D721Med (cell line): ENCODE data around the gene ELL.

Experiments
- DNase-seq: peaks from one replicate; pipeline ENCODE4 v3.0.0; 2011; ENCODE audit warnings: low spot score; ENCODE audit not compliant: insufficient read length
- FAIRE-seq: peaks from 2 replicates; lab custom pipeline; 2011; peaks lifted over from hg19 to GRCh38; lab: Jason Lieb, UNC
- TF ChIP-seq, protein P1 (sequence below): IDR thresholded peaks from 2 replicates; pipeline ENCODE4 v1.5.1; 2012; ENCODE audit warnings: mild to moderate bottlenecking, control low read depth; ENCODE audit not compliant: insufficient read depth; ENCODE audit errors: missing control alignments

The ELL gene

DNA sequence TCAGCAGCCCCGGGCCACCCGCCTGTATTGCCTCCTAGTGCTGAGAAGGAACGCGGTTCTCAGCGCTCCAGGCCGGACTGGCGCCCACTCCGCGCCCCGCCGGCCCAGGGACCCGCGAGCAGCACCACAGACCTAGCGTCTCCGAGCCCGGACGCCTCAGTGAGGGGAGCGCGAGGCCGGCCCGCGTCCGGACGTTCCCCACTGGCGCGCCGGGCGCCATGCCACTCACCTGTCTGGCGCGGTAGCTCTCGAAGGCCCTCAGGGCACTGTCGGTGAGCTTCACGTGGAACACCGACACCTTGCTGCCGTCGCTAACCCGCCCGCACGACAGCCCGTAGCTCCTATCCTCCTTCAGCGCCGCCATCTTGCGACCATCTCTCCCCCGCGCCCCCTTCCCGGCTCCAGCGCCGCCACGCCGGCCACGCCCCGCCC, at the start of gene ELL:
Gene ELL, minus strand, starts transcription at position 379 of the 432 bp plus-strand sequence. Its CDS starts 15 bp downstream, at position 364.
- TF ChIP-seq, protein P1, sequence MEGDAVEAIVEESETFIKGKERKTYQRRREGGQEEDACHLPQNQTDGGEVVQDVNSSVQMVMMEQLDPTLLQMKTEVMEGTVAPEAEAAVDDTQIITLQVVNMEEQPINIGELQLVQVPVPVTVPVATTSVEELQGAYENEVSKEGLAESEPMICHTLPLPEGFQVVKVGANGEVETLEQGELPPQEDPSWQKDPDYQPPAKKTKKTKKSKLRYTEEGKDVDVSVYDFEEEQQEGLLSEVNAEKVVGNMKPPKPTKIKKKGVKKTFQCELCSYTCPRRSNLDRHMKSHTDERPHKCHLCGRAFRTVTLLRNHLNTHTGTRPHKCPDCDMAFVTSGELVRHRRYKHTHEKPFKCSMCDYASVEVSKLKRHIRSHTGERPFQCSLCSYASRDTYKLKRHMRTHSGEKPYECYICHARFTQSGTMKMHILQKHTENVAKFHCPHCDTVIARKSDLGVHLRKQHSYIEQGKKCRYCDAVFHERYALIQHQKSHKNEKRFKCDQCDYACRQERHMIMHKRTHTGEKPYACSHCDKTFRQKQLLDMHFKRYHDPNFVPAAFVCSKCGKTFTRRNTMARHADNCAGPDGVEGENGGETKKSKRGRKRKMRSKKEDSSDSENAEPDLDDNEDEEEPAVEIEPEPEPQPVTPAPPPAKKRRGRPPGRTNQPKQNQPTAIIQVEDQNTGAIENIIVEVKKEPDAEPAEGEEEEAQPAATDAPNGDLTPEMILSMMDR, result no peak
- no peak for FAIRE-seq

DNA sequence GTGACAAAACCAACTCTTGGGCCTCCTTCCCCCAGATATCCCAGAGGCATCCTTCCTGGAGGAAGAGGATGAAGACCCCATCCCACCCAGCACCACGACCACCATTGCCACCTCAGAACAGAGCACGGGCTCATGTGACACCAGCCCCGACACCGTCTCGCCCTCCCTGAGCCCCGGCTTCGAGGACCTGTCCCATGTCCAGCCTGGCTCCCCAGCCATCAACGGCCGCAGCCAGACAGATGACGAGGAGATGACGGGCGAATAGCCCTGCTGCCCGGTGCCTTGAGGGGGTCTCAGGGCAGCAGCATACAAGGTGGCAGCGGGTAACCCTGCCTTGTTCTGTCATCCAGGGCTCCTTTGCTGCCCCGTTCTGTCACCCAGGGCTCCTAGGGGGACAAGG, 46.5 kb upstream of the ELL start:
- FAIRE-seq, result no peak
- DNase-seq, result no peak
- TF ChIP-seq, protein P1, result no peak

More for the DNA sequence above, at the start of gene ELL:
- DNase-seq, result no peak

DNA sequence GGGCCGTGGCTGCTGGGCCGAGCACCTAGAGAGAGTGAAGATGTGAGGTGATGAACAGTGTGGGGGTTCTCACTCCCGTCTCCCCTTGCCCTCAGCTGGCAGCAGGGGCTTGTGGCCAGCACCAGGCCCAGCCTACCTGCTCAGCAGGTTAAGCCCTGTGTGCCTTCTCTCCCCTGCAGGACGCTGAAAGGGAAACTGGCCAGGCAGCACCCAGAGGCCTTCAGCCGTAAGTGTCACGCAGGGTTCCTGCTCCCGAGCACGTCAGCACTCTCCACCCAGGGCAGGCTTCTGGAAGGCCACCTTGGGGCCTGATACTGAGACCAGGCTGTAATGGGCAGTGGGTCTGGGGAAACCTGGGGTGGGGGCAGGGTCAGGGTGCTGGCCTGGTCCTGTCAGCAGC, 45.1 kb upstream of the ELL start:
- FAIRE-seq (no peak), DNase-seq (no peak)
- TF ChIP-seq, protein P1, result no peak

DNA sequence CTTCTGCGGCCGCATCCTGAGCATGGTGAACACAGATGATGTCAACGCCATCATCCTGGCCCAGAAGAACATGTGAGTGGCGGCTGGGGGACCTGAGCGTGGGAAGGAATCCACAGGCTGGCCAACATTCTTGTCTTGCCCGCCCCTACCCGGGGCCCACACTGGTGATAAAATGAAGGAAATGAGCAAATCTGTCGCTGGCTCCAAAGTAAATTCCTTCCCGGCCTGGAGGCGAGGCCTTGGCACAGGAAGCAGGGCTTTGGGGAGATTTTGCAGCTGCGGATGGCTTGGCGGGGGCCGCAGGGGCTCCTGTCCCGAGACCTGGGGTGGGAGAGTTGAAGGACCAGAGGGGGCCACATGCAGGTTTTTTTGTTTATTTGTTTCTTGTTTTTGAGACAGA, 40.2 kb upstream of the ELL start:
- FAIRE-seq (no peak), DNase-seq (no peak)
- TF ChIP-seq, protein P1, result no peak

DNA sequence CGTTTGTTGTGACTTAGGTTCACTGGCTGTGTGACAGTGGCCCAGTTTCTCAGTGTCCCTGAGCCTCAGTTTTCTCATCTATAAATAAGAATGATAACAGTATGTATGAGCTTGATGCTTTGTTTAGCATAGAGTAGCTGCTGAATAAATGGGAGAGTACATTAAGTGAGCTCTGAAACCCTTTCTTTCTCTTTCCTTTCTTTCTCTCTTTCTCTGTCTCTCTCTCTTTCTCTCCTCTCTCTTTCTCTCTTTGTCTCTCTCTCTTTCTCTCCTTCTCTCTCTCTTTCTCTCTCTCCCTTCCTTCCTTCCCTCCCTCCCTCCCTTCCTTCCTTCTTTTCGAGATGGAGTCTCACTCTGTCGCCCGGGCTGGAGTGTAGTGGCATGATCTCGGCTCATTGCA, 37.8 kb upstream of the ELL start:
- no peak for DNase-seq
- no peak for FAIRE-seq

DNA sequence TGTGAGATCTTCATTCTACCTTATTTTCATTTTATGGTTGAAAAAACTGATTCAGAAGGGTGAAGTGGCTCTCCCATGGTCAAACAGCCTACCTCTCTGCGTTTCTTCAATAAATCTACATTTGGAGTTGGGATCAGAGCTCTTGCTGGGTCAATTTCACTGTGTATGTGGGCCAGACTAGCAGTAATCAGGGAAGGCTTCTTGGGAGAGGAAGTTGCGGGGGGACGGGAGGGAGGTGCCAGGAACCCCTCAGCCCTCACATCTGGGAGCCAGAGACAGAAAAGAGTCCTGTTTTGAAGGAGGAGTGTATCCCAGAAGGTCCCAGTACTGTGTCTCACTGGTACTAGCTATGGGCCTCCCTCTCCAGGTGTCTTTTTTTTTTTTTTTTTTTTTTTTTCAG, 36.7 kb upstream of the ELL start:
- no peak for FAIRE-seq
- TF ChIP-seq, protein P1, result no peak

More for the DNA sequence above, 37.8 kb upstream of the ELL start:
- TF ChIP-seq, protein P1, result no peak

DNA sequence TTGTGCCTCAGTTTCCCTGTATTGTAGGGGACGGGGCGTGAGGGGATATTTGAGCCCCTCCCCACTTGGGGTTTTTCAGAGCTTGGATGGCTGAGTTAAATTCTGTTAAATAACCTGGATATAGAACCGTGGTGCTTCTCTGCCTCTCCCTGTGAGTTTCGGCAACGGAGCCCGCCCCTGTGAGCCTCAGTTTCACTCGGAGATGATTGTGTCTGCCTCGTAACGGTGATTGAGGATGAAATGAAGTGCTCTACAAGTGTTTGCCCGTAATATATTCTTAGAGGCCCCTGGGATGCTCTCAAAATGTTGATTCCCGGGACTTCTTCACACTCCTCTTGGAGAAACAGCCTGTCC, 36.3 kb upstream of the ELL start:
- DNase-seq, result no peak
- no peak for FAIRE-seq
- TF ChIP-seq, protein P1, result no peak

More for the DNA sequence above, 36.7 kb upstream of the ELL start:
- no peak for DNase-seq
